GM21423 (cell line): ENCODE measurements around the gene HIF3A.
"Not testable (repeated sequence)": the region's sequence is repeated elsewhere in the genome, so short reads cannot be mapped to it uniquely, and the experiment has no call there.

Experiments used
- ATAC-seq: cut with Tn5 transposase; IDR thresholded peaks from one replicate; pipeline ENCODE4 v1.9.1; 2021; ENCODE audit warnings: mild to moderate bottlenecking, moderate library complexity; ENCODE audit not compliant: unreplicated experiment

Gene HIF3A

GRCh38 chr19:46355234-46356148, 58.6 kb downstream of the HIF3A start:
- ATAC-seq = no peak

GRCh38 chr19:46356149-46357055, 59.6 kb downstream of the HIF3A start:
- no peak for ATAC-seq

GRCh38 chr19:46357846-46358583, 61.2 kb downstream of the HIF3A start:
- no peak for ATAC-seq

GRCh38 chr19:46361915-46362314, 65.1 kb downstream of the HIF3A start:
- ATAC-seq = no peak

GRCh38 chr19:46364359-46364758, 67.5 kb downstream of the HIF3A start:
- ATAC-seq = no peak

GRCh38 chr19:46365561-46365960, 68.7 kb downstream of the HIF3A start:
- ATAC-seq = no peak

- no peak for ATAC-seq
Measured at GRCh38 chr19:46366620-46367292, 69.9 kb downstream of the HIF3A start.

- ATAC-seq = no peak
Measured at GRCh38 chr19:46367426-46367825, 70.6 kb downstream of the HIF3A start.

- no peak for ATAC-seq
Measured at GRCh38 chr19:46368116-46368515, 71.3 kb downstream of the HIF3A start.

GRCh38 chr19:46369817-46370216, 73.0 kb downstream of the HIF3A start:
- no peak for ATAC-seq

- no peak for ATAC-seq
Measured at GRCh38 chr19:46371371-46371901, 74.6 kb downstream of the HIF3A start.

GRCh38 chr19:46372901-46373490, 76.2 kb downstream of the HIF3A start:
- ATAC-seq = no peak

- ATAC-seq = no peak
Measured at GRCh38 chr19:46373491-46374359, 76.9 kb downstream of the HIF3A start.

GRCh38 chr19:46374536-46375475, 78.0 kb downstream of the HIF3A start:
- ATAC-seq = no peak

GRCh38 chr19:46375476-46376067, 78.7 kb downstream of the HIF3A start:
- not testable (repeated sequence) for ATAC-seq

- ATAC-seq = no peak
Measured at GRCh38 chr19:46376241-46377153, 79.7 kb downstream of the HIF3A start.
